Endothelial cell of umbilical vein (primary cell): ENCODE measurements around the gene ORM2.

Experiments
- CTCF ChIP-seq, 2 donors: IDR thresholded peaks; 1 replicate in 1 of 2; 2 replicates in 1 of 2; pipeline ENCODE4 v1.5.1; 2011; ENCODE audit warnings: low read length in 2 of 2, mild to moderate bottlenecking in 2 of 2, moderate library complexity in 2 of 2, control low read depth in 1 of 2, inconsistent platforms in 1 of 2, low read depth in 1 of 2; ENCODE audit not compliant: insufficient read depth in 1 of 2; ENCODE audit errors: extremely low read depth in 1 of 2
- POLR2A ChIP-seq: IDR thresholded peaks from 2 replicates; pipeline ENCODE4 v1.6.1; 2012; ENCODE audit warnings: low read depth, mild to moderate bottlenecking, control low read depth, low read length

DNA sequence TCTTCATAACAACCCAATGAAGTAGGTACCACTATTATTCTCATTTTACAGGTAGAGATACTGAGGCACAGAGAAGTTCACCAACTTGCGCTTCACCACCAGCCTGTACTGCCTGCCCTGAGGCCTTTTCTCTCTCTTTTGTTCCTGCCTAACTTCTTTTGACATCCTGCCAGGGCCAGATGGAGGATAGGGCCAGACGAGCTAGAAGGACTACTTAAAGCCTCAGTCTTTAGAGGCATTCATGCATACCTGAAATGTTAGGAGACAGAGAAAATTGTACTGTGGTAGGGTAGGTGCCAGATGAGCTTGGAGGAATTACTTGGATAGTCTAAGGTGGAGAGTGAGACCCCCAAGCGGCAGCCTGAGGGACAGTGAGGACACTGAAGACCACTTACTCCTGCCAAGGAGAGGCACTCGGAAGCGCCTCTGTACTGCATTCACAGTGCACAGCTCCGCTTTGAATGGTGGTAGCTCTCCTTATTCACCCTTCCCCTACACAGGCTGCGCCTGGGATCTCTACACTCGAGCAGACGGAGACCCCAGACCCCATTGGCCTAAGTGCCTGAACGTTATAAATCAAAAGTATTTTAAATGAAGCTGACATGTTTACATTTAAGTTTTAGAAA, 13.0 kb upstream of the ORM2 start:
- TF ChIP-seq CTCF (IDR thresholded peaks at IDR 0.05; ENCODE audit: extremely low read depth in 1 of 2, insufficient read depth in 1 of 2, low read depth in 1 of 2, low read length in 2 of 2): no peak
- no peak for TF ChIP-seq POLR2A
